Kidney (tissue), 14 donors: Measurements from ENCODE around the gene STAB1. TPM values are rescaled to one million over a fixed set of nuclear protein-coding genes. Genes with fewer than 3 reads are reported as not detected.

Source experiments
- DNase-seq, 5 donors: peaks; one replicate each; pipeline ENCODE4 v3.0.0-alpha.2; 2013 to 2020
- FAIRE-seq: peaks from 2 replicates; lab custom pipeline; 2012; peaks lifted over from hg19 to GRCh38; lab: Jason Lieb, UNC
- H3K27ac ChIP-seq, 2 donors: one replicate each; pipeline ENCODE4 v1.7.0; 2013; ENCODE audit warnings: low read depth in 2 of 2, low read length in 2 of 2, inconsistent platforms in 1 of 2
- H3K27me3 ChIP-seq: one replicate; pipeline ENCODE4 v1.7.1; 2013; ENCODE audit warnings: low read length, inconsistent platforms; ENCODE audit not compliant: control insufficient read depth, insufficient read depth
- H3K36me3 ChIP-seq, 3 donors: one replicate each; pipeline versions ENCODE4 v1.7.0 to v1.7.1; 2013; ENCODE audit warnings: low read length in 3 of 3, control low read depth in 1 of 3, inconsistent platforms in 1 of 3; ENCODE audit not compliant: insufficient read depth in 3 of 3, control insufficient read depth in 2 of 3
- H3K4me1 ChIP-seq, 3 donors: one replicate each; pipeline versions ENCODE4 v1.7.0 to v1.7.1; 2013; ENCODE audit warnings: low read length in 3 of 3, inconsistent platforms in 1 of 3, low read depth in 1 of 3; ENCODE audit not compliant: control insufficient read depth in 2 of 3, insufficient read depth in 2 of 3
- H3K4me3 ChIP-seq, 3 donors: one replicate each; pipeline versions ENCODE4 v1.7.0 to v1.8.1; 2013; ENCODE audit warnings: low read length in 3 of 3, control low read depth in 1 of 3, inconsistent platforms in 1 of 3
- H3K9ac ChIP-seq, 3 donors: one replicate each; pipeline versions ENCODE4 v1.7.0 to v1.7.1; 2013; ENCODE audit warnings: low read length in 3 of 3, control low read depth in 1 of 3, inconsistent platforms in 1 of 3
- H3K9me3 ChIP-seq, 3 donors: one replicate each; pipeline versions ENCODE4 v1.7.0 to v1.7.1; 2013; ENCODE audit warnings: low read length in 3 of 3, control low read depth in 1 of 3, inconsistent platforms in 1 of 3; ENCODE audit not compliant: control insufficient read depth in 2 of 3, insufficient read depth in 1 of 3
- CTCF ChIP-seq: IDR thresholded peaks from 3 replicates; pipeline ENCODE4 v1.5.1; 2012; ENCODE audit warnings: mild to moderate bottlenecking, moderate library complexity, borderline replicate concordance; ENCODE audit not compliant: insufficient read depth; ENCODE audit errors: extremely low read depth
- intact Hi-C: fragments of 100-400 bp; cut with DNase I; formaldehyde crosslinking; loops from one replicate; pipeline ENCODE4 v1.11.1; 2022
- polyA plus RNA-seq: library from polyadenylated mRNA; stranded (reverse); fragments of 350-450 nt; fragmentation: Illumina TruSeq; extraction: RNeasy Lipid Tissue Mini Kit (QIAGEN cat#74804); gene quantifications from one replicate; pipeline ENCODE4 v1.2.3, GENCODE V29; 2014; ENCODE audit warnings: low read depth, low replicate concordance; ENCODE audit not compliant: insufficient read depth
- total RNA-seq: library from RNA; stranded (reverse); fragmentation: NEBNext Ultra II Directional; extraction: Animal tissue kit (Norgen Biotek cat#: 25700); gene quantifications from one replicate; pipeline ENCODE4 v1.2.1, GENCODE V29; 2021
- donor health status: control.
- donor health status: control.
- donor health status: control.
- donor health status: control.
- donor health status: control.
- donor health status: DM: yes; HTN: yes; CAD: no.
- donor health status: Normal renal cell carcinoma (clear cell type).

Gene STAB1
- total and polyA plus RNA-seq, 2 donors from 2014 or later = 98.4 to 379 TPM

- Histone ChIP-seq H3K27me3 (no peaks in the 10 kb centered on the region), H3K36me3 (no peaks in the 10 kb centered on the region), H3K9me3 (no peaks in the 10 kb centered on the region), H3K4me3 (no peak overlapping the region), H3K4me1 (peaks cover 0 to 19% (median 5%) of the 10 kb centered on the region in 3 donors), H3K9ac (no peak overlapping the region), H3K27ac (no peak overlapping the region)
- DNase-seq = no peak
- FAIRE-seq = no peak
- TF ChIP-seq CTCF = no peak
- intact Hi-C loops = no loop called here
Observed at GRCh38 chr3:52521488-52521824, 26.3 kb downstream of the STAB1 start.

GRCh38 chr3:52521881-52522650, 26.9 kb downstream of the STAB1 start:
- TF ChIP-seq CTCF = no peak
- DNase-seq (peak in 1 of 5 donors; percentile 65), FAIRE-seq (no peak)
- Histone ChIP-seq H3K4me1 (peaks cover 0 to 23% (median 5%) of the 10 kb centered on the region in 3 donors), H3K9ac (no peak overlapping the region), H3K27me3 (no peaks in the 10 kb centered on the region), H3K27ac (no peak overlapping the region), H3K9me3 (no peaks in the 10 kb centered on the region), H3K36me3 (no peaks in the 10 kb centered on the region), H3K4me3 (no peak overlapping the region)
- intact Hi-C loops = no loop called here

- Histone ChIP-seq H3K9me3 (no peaks in the 10 kb centered on the region), H3K27me3 (no peaks in the 10 kb centered on the region), H3K9ac (no peak overlapping the region), H3K36me3 (peaks cover 0 to 2% (median 0%) of the 10 kb centered on the region in 3 donors), H3K4me3 (no peak overlapping the region), H3K4me1 (peaks cover 0 to 27% (median 5%) of the 10 kb centered on the region in 3 donors), H3K27ac (no peak overlapping the region)
- TF ChIP-seq CTCF = no peak
- DNase-seq (peak in 1 of 5 donors; percentile 51), FAIRE-seq (no peak)
- intact Hi-C loops = no loop called here
Observed at GRCh38 chr3:52522651-52523251, 27.6 kb downstream of the STAB1 start.
